Measurements from ENCODE around the gene BTBD18. TPM values are rescaled to one million over a fixed set of nuclear protein-coding genes. Genes with fewer than 3 reads are reported as not detected.

BTBD18 gene
- total RNA-seq, 1 experiment from 2014 or later, result 0.09 TPM

DNA sequence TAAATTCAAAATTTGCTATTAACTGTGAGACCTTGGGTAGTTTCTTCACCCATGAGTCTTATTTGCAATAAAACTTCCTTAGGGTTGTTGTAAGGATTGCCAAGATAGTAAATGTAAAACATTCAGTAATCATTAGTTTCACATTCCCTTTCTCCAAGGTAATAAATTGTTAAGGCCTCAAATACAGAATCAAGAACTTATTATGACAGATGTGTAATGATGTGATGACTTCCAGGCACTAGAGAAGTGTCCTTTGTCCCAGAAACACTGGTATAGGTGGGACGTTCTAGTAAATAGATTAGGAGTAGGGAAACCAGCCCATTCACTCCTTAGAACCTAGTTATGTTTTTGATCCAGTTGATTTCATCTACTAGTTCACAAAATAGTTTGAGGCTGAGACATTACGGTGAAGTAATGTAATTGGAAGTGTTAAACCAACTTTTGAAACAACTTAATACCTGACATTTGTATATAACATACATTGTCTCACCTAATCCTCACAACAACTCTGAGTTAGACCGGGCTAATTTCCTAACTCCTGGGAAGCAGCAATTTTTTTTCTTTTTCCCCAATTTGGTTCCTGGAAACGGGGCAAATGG, 35.5 kb upstream of the BTBD18 start (continued):
- TF ChIP-seq ATF3 (CRISPR knock-in tag; conservative IDR thresholded peaks at IDR 0.05), result no peak

DNA sequence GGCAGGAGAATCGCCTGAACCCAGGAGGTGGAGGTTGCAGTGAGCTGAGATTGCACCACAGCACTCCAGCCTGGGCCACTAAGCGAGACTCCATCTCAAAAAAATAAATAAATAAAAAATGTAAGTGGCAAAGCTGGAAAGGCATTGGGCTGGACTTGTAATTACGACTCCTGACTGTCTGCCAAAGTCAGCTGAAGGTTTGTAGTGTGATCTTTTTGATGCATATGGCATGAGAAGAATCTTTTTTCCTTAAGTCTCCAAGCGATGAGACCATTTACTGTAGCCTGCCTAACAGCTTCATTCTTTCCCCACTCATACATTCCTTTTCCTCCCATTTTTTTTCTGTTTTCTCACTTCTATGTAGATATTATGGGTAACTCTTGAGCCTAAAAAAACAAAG, 34.8 kb upstream of the BTBD18 start:
- no peak for TF ChIP-seq NR2C2 (CRISPR knock-in tag; IDR thresholded peaks at IDR 0.05)
- H3K27ac Mint-ChIP-seq, result peak overlapping the region; percentile 62; the same call in 1 of the 2 replicates
- H3K4me1 Mint-ChIP-seq, result peaks cover 65% of the 10 kb centered on the region
- no peak for DNase-seq (ENCODE audit: low spot score)
- ChIA-PET POLR2A (interaction anchor here (1.1 to 1.6 kb wide), 2 partner anchors 8 to 45 kb away, joined by 5 read pairs; partner anchors contain the start of gene SELENOH), CTCF (interaction anchor here (0.5 to 3.9 kb wide), 3 partner anchors 14 to 284 kb away, joined by 4 to 17 read pairs (median 14); partner anchors contain the start of gene BTBD18)
- H3K4me3 Mint-ChIP-seq, result no peak overlapping the region
- peaks cover 5% of the 10 kb centered on the region for H3K36me3 Mint-ChIP-seq
- H3K9me3 Mint-ChIP-seq, result no peaks in the 10 kb centered on the region
- H3K27me3 Mint-ChIP-seq (ENCODE audit: low read depth), result no peaks in the 10 kb centered on the region
- no peak for ATAC-seq

DNA sequence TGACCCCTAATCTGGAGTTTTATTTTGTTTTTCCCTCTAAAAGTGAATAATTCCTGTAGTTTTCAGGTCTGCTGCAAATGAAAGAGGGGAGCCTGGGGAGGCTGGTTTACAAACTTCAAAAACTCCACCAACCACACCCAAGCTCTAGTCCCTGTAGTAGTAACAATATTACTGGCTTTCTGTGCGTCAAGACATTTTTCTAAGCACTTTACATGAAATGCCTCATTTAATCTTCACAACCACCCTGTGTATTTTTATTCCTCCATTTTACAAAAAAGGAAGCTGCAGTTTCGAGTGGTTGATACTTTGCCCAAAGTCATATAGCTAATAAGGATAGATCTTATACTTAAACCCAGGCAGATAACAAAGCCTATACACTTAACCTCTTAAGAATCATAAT, 33.5 kb upstream of the BTBD18 start:
- Mint-ChIP-seq H3K9me3 (no peaks in the 10 kb centered on the region), H3K4me3 (no peak overlapping the region), H3K27me3 (ENCODE audit: low read depth) (no peaks in the 10 kb centered on the region), H3K4me1 (peaks cover 71% of the 10 kb centered on the region), H3K36me3 (no peaks in the 10 kb centered on the region; the same call in 1 of the 2 replicates), H3K27ac (no peak overlapping the region; the same call in 1 of the 2 replicates)
- POLR2A ChIA-PET, result interaction anchor here (1.4 to 1.7 kb wide), 2 partner anchors 9 to 24 kb away, joined by 4 to 5 read pairs; partner anchors contain the start of gene CTNND1
- CTCF ChIA-PET, result interaction anchor here (1.8 to 3.9 kb wide), 2 partner anchors 16 to 34 kb away, joined by 13 to 14 read pairs; partner anchors contain the start of gene BTBD18
- DNase-seq (ENCODE audit: low spot score) (no peak), ATAC-seq (no peak)
- TF ChIP-seq ZNF423 (CRISPR knock-in tag; IDR thresholded peaks at IDR 0.05), result no peak
- TF ChIP-seq FOXK1 (CRISPR knock-in tag; IDR thresholded peaks at IDR 0.05), result no peak
- no peak for TF ChIP-seq GRHL2 (CRISPR knock-in tag; IDR thresholded peaks at IDR 0.05; ENCODE audit: insufficient replicate concordance, severe bottlenecking)
- TF ChIP-seq NR3C1 (CRISPR knock-in tag; conservative IDR thresholded peaks at IDR 0.05; ENCODE audit: low read depth), result no peak
- no peak for TF ChIP-seq PREB (CRISPR knock-in tag; IDR thresholded peaks at IDR 0.05; ENCODE audit: borderline replicate concordance)
- no peak for TF ChIP-seq FOXJ3 (CRISPR knock-in tag; IDR thresholded peaks at IDR 0.05; ENCODE audit: borderline replicate concordance)
- TF ChIP-seq IRF2 (CRISPR knock-in tag; IDR thresholded peaks at IDR 0.05; ENCODE audit: borderline replicate concordance, low read depth), result no peak
- TF ChIP-seq KAT7 (CRISPR knock-in tag; IDR thresholded peaks at IDR 0.05; ENCODE audit: borderline replicate concordance), result no peak
- no peak for TF ChIP-seq NR2C2 (CRISPR knock-in tag; IDR thresholded peaks at IDR 0.05)
- TF ChIP-seq ZNF671 (CRISPR knock-in tag; IDR thresholded peaks at IDR 0.05), result no peak
- TF ChIP-seq, protein P1, sequence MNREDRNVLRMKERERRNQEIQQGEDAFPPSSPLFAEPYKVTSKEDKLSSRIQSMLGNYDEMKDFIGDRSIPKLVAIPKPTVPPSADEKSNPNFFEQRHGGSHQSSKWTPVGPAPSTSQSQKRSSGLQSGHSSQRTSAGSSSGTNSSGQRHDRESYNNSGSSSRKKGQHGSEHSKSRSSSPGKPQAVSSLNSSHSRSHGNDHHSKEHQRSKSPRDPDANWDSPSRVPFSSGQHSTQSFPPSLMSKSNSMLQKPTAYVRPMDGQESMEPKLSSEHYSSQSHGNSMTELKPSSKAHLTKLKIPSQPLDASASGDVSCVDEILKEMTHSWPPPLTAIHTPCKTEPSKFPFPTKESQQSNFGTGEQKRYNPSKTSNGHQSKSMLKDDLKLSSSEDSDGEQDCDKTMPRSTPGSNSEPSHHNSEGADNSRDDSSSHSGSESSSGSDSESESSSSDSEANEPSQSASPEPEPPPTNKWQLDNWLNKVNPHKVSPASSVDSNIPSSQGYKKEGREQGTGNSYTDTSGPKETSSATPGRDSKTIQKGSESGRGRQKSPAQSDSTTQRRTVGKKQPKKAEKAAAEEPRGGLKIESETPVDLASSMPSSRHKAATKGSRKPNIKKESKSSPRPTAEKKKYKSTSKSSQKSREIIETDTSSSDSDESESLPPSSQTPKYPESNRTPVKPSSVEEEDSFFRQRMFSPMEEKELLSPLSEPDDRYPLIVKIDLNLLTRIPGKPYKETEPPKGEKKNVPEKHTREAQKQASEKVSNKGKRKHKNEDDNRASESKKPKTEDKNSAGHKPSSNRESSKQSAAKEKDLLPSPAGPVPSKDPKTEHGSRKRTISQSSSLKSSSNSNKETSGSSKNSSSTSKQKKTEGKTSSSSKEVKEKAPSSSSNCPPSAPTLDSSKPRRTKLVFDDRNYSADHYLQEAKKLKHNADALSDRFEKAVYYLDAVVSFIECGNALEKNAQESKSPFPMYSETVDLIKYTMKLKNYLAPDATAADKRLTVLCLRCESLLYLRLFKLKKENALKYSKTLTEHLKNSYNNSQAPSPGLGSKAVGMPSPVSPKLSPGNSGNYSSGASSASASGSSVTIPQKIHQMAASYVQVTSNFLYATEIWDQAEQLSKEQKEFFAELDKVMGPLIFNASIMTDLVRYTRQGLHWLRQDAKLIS (CRISPR knock-in tag; IDR thresholded peaks at IDR 0.05; ENCODE audit: borderline replicate concordance), result no peak
- no peak for TF ChIP-seq ATF1 (CRISPR knock-in tag; IDR thresholded peaks at IDR 0.05)
- TF ChIP-seq STAT6 (CRISPR knock-in tag; conservative IDR thresholded peaks at IDR 0.05; ENCODE audit: low read depth), result no peak
- TF ChIP-seq, protein P2, sequence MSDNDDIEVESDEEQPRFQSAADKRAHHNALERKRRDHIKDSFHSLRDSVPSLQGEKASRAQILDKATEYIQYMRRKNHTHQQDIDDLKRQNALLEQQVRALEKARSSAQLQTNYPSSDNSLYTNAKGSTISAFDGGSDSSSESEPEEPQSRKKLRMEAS (CRISPR knock-in tag; IDR thresholded peaks at IDR 0.05), result no peak
- TF ChIP-seq ZNF121 (CRISPR knock-in tag; IDR thresholded peaks at IDR 0.05), result no peak
- TF ChIP-seq ESRRA (CRISPR knock-in tag; IDR thresholded peaks at IDR 0.05; ENCODE audit: borderline replicate concordance), result no peak
- TF ChIP-seq NFYB (CRISPR knock-in tag; conservative IDR thresholded peaks at IDR 0.05; ENCODE audit: low read depth), result no peak
